Measurements from ENCODE around the gene RIMS4.

- TF ChIP-seq SUZ12 (IDR thresholded peaks at IDR 0.05) (no peak), NFRKB (IDR thresholded peaks at IDR 0.05) (no peak), BHLHE40 (IDR thresholded peaks at IDR 0.05; ENCODE audit: borderline replicate concordance) (no peak), FOXM1 (IDR thresholded peaks at IDR 0.05; ENCODE audit: borderline replicate concordance) (no peak), FOXA1 (IDR thresholded peaks at IDR 0.05) (no peak), CTBP1 (IDR thresholded peaks at IDR 0.05; ENCODE audit: borderline replicate concordance) (no peak), FOXK2 (IDR thresholded peaks at IDR 0.05) (no peak), TARDBP (IDR thresholded peaks at IDR 0.05) (no peak), ELF4 (IDR thresholded peaks at IDR 0.05) (no peak), ARNT (IDR thresholded peaks at IDR 0.05) (no peak), SP1 (IDR thresholded peaks at IDR 0.05) (no peak), PKNOX1 (IDR thresholded peaks at IDR 0.05) (no peak)
Measured at GRCh38 chr20:44796311-44796710, 14.0 kb downstream of the RIMS4 start.
